GM21825 (cell line): Measurements from ENCODE around the gene FCN3.

Experiments
- ATAC-seq: cut with Tn5 transposase; IDR thresholded peaks from one replicate; pipeline ENCODE4 v1.9.1; 2021; ENCODE audit warnings: mild to moderate bottlenecking, moderate library complexity; ENCODE audit not compliant: unreplicated experiment

FCN3 gene

DNA sequence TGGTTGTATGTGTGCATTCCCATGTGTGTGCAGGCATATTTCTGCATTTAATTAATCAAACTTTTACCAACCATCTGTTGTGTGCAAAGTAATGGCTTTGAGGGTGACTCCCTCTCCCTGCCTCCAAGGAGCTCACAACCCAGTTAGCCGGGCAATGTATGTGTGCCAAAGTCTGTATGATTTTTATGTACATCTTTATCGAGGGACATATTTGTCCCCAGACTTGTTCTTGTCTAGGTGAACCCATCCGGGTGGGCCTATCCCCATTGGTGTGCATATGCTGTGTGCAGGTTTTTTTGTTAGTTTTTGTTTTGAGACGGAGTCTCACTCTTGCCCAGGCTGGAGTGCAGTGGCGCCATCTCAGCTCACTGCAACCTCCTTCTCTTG lies 31.0 kb downstream of the FCN3 start:
- ATAC-seq: no peak

DNA sequence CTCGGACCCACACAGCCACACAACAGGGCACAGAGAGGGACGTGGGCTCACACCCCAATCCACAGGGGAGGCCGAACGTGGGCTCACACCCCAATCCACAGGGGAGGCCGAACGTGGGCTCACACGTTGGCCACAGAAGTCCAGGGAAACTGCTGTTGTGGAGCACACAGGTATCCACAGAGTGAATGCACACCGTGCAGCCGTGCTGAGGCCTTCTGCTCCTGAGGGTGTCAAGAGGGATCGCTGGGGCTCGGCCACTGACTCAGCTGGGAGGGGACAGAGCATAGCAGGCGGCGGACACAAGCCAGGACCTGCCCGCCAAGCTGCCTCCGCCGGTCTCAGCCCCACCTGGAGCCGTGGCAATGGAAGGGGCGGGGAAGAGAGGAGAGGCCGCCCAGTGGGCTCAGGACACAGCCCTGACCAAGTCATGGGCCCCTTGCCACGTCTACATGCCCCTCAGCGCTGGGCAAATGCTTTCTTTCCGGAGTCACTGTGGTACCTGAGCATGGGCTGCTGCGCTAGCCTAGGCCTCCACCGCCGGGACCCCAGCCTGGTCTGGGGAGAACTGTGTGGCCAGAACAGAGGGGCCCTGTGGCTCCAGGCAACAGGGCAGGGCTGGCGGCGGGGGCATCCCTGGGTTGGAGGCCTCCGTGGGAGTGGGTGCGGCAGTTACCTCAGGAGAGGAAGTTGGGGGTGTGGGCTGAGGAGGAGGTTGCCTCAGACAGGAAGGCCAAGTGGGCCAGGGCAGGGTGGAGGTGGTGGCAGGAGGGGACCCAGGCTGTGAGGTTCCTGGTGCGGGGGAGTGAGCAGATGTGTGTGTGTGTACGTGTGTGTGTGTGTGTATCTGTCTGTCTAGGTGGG lies 31.6 kb downstream of the FCN3 start:
- no peak for ATAC-seq

DNA sequence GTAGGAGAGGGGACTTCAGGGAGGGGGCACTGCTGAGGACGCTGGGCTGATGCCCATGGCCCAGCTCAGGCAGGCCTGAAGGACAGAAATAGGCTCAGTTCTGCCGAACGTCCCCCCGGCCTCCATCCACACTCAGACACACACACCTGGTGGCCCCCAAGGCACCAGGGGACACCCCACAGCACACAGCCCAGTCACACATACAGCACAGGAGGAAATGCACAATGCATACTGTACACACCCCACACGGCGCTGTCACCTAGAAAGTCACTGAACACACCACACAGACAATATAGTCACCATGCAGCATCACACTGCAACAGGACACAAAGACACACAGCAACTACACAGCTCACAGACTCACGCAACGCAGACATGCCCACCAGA lies 32.2 kb downstream of the FCN3 start:
- no peak for ATAC-seq

DNA sequence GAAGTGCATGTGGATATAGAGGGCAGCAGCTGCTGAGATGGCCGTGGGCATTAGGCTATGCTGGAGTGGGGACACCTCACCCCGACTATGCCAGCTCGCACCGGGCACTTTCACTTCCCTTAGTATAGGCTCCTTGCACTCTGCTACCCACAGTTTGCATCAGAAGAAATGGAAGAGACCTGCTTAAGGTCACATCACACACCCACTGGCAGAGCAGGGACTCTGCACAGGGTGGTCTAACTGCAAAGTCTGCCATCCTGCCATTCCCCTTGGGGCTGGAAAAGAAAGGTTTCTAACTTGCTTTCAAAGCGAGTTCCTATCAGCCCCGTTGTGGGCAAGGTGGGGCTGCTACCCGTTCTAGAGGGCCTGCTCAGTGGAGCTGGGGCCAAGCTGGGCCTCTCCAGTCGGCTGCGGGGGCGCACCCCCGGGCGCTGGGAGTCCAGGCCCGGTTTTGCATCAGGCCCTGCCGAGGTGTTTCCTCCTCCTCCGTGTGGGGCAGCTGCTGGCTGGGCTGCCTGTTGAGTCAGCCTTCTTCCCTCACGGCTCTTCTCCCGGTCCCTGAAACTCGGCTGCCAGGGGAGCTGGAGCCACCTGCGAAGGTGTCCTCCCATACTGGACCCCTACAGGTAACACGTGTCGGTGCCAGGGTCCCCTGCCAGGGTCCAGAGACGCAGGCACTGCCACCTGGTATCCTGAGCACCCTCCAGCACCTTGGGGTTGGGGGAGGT lies 32.9 kb downstream of the FCN3 start, which contains the start of gene SYTL1:
Gene SYTL1, plus strand, starts transcription at position 498 of the 728 bp plus-strand sequence. CDS start 3,313 bp downstream, outside the sequence.
- ATAC-seq: peak; percentile 51

DNA sequence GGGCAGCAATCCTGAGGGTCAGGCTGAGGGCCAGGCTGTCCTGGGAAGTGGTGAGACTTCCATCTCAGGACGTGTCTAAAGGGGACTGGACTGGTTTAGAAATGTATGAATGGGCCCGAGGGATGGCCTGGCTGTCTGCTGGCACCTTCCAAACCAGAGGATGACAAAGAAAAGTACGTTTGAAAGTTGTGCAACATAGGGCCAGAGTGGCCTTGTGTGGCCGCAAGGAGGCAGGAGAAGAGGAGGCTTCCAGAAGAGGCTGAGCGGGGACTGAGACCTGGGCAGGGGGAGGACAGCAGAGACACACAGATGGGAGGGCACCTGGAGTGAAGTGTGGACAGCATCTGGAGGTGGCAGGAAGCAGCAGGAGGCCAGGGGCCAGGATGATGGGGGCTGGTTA lies 35.4 kb downstream of the FCN3 start:
- ATAC-seq: no peak

DNA sequence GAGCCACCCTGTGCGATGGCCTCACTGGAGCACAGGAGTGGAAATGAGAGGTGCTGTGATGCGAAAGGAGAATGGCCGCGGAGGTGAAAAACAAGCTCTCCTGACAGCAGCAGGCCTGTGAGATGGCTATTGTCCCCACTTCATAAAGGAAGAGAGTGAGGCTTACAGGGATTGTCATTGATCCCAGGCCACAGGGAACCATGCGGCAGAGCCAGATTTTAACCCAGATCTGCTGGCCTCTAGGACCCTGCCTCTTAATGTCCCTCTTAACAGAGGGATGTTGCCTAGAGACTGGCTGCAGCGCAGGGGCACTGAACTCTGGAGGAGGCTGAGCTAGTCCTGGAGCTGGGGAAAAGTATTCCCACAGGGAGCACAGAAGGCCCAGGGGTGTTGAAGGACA lies 35.9 kb downstream of the FCN3 start:
- no peak for ATAC-seq

DNA sequence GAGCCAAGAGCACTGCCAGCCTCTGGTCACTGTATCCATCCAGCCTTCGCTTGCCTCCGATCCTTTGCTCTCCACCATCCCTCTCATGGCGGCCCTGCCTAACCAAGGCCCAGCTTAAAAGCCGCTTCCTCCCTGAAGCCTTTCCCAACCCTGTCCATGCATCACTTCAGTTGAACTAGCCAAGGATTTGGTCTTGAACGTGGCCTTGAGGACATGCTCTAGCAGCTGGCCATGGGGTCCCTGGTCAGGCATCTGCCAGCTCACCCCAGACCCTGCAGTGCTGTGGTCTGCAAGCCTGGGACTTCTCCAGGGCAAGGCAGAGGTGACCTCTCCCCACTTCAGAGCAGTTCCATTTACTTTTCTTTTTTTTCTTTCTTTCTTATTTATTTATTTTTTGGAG lies 37.9 kb downstream of the FCN3 start:
- ATAC-seq: no peak

DNA sequence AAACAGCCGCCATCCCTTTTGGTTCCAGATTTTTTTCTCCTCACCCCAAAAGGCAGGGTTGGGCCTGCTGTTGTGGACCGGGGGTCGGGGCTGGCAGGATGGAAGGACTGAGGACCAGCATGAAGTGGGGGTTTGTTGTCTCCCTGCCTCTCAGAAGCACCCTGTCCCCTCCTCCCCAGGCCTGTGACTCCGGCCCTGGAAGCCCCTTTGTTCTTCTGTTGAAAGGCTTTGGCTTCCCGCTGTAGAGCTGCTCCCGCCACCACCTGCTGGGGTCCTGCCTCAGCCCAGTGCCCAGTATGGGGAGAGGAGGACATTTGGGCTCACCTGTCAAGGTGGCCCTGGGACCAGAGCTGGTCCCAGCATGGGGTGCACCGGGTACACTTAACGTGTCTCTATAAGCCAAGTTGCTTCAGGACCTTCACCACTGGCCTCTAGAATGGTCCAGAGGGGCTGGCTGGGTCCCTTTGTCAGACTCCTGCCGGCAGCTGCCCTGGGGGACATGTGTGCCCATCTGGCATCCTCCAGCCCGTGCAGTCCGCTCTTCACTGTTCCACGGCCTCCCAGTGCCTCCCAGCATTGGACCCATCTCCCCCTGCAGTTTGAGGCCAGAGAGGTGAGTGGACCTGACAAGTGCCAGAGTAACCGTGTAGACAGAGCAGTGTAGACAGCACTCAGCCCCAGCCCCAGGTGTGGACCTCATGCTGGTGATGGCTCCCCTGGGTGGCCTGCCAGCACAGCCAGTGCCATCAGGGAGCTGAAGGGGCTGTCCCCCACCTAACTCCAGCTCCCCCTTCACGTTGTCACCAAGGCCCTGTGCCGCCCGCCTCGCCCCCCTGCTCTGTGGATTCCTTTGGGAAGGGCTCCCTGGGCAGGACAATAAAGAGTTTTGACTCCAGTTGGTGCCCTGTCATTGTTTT lies 38.9 kb downstream of the FCN3 start:
- ATAC-seq: no peak

DNA sequence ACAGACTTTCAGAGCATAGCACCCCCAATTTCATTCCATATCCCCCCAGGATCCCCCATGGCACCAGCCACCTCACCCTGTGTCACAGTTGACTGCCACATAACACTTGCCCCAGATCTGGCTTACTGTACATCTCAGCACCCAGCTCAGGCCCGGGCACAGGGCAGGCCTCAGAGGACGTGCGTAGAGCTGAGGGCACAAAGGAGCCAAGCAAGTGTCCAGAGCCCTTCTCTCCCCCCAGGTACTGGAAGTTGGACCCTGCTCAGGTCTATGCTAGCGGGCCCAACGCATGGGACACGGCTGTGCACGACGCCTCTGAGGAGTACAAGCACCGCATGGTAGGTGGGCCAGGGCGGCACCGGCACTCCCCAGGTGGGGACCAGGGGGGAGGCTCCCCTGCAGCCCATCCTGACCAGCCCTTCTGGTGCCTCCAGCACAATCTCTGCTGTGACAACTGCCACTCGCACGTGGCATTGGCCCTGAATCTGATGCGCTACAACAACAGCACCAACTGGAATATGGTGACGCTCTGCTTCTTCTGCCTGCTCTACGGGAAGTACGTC lies 40.8 kb downstream of the FCN3 start:
- no peak for ATAC-seq

DNA sequence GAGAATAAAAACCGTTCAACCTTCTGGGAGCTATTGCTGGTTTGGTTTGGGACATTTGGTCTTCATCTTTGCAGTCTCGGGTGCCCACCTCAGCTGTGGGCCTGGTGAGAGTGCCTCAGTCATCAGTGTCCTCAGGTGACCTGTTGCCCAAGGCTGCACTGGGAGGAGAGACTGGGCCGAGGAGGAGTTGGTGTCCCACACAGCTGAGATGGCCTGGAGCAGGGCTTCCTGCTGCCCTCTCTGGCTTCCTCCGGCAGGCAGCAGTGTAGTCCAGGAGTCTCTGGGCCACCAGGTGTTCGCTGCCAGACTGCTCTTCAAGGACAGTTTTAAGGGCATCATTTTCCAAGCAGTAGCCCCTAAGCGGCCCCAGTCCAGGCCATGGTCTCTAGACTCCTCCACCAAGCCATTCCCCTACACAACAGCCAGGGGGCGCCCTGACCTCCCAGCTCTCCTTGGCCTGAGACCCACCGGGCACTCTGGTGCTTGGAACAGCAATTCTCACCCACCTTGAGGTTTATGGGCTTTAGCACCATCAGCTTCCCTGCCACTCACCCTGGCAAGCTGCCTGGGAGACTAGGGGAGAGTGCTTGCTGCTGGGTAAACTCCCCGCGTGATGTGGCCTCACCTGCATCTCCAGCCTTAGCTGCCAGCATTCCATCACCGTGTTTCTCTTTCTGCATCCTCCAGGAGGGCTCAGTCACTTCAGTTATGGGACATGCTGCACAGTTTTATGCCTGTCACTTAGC lies 41.9 kb downstream of the FCN3 start:
- no peak for ATAC-seq

DNA sequence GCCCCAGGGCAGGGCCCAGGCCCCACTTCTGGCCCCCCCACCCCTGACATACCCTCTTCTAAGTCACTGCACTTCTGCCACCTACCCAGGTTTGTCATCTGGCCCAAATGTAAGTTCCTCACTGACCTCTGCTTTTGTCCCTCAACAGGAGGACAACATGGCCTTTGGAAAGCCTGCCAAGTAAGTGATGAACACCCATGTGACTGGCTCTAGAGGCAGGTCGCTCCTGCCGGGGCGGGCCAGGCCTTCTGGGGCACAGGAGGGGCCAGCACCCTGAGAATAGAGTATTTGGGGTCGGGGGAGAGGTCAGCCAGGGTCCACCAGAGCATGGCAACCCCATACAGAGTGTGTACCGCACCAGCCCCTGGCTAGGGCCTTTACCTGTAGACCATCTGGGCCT lies 42.7 kb downstream of the FCN3 start:
- no peak for ATAC-seq

DNA sequence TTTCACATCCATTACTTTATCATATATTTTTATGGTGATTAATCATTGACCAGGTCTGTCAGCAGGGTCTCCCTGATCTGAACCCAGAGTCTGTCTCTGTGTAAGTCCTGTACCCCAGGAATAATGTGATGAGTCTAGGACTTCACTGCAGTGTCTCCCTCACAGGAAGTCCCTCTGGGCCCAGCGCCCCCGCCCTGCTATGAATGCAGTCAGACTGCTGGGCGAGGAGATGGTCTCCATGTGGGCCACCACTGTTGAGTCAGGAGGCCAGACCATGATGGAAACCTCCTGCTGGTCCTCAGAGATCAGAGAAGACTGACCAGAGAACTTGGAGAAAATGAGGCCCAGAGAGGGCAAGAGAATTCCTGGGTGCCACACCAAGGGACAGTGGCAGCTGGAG lies 43.2 kb downstream of the FCN3 start:
- ATAC-seq: no peak

DNA sequence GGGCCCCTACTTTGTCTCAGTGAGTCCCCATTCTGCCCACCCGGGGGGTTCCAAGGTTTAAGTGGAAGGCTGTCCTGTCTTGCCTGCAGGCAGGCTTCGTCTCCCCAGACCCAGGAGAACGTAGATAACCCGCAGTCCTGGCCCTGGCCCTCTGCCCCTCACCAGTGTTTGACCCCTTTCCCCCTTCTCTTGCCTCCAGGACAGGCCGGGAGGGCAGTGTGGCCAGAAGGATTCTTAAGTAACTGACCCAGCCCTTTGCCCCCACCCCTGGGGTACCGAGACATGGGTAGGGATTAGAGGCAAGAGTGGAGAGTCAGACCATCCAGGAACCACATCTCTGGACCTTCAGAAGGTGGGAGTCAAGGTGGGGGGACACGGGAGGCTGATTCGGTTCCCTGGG lies 43.8 kb downstream of the FCN3 start:
- ATAC-seq: no peak

DNA sequence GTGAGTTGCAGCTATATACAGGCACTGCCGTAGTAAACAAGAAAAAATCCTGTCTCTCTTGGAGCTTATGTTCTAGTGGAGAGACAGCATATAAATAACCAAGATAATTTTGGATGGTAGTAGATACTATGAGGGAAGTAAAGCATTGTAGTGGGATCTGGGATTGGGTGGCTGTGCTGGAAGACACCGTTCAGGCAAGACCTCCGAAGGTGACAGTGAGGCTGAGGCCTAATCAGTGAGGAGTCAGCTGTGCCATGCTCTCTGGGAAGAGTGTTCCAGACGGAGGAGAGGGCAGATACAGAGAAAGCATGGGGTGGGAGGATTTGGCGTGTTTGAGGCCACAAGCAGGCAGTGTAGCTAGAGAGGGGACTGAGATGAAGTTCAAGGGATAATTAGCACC lies 46.7 kb downstream of the FCN3 start:
- ATAC-seq: no peak

DNA sequence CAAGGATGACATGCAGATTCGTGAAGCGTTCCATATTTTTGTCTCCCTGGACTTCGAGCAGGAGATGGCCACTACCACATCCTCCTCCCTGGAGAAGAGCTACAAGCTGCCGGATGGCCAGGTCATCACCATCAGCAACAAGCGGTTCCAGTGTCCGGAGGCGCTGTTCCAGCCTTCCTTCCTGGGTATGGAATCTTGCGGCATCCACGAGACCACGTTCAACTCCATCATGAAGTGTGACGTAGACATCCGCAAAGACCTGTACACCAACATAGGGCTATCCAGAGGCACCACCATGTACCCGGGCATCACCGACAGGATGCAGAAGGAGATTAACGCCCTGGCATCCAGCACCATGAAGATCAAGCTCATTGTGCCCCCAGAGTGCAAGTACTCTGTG lies 49.3 kb downstream of the FCN3 start:
- ATAC-seq: no peak

DNA sequence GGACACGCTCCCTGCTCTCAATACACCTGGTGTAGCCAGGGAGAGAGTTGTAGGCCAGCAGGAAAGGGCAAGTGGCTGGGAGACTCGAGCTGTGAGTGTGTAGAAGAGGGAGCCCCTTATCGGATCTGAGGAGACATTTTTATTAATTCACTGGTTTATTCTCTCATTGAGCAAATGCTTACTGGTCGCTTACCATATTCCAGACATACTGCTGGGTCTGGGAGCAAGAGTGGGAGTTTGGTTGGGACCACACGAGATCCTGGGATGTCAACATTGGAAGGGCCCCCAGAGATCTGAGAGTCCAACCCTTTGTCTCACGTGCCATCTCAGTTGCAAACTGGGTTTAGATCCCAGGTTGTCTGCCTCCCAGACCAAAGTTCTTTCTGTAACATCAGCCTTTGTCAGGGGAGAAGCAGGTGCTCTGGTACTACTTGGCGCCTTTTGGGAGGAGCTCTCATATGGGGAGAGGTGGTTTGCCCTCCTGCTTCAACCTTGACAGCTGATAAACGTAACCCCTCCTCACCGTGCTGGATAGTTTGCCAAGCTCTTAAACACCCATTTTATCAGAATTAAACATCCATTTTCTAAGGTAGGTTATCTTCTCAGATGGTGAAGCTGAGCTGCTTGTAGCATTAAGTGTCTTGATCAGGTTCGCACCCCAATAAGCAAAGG lies 51.9 kb downstream of the FCN3 start:
- ATAC-seq: no peak

DNA sequence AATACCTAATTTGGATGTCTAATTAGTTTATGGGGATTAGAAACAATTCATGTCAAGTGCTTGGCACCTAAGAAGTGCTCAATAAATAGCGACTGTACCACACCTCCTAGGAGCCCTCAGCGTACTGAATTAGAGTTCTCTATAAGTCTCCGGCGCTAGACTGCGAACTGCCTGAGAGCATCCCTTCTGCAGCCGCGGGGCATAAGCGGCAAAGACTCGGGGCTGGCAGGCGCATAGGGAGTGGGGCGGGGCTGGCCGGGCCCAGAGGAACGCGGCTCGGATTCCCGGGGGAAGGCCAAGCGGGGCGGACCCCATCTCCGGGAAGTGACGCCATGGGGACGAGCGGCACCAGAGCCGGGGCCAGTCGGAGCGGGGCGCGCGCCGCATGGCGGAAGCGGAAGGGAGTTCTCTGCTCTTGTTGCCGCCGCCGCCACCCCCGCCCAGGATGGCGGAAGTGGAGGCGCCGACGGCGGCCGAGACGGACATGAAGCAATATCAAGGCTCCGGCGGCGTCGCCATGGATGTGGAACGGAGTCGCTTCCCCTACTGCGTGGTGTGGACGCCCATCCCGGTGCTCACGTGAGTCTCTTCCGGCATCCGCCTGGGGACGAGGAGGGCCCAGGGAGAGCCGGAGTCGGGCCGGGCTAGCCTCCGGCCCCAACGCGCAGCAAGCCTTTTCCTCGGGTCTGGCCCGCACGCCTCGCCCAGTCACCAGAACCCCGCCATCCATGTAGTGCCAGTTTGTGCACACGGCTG lies 52.6 kb downstream of the FCN3 start, which contains the start of gene TMEM222:
Gene TMEM222, plus strand, starts transcription at position 351 of the 756 bp plus-strand sequence. Its CDS starts 35 bp downstream, at position 386.
- ATAC-seq: peak; percentile 93
